ENCODE results near the gene NOSIP.

GRCh38 chr19:49534632-49535385 is 45.5 kb downstream of the NOSIP start:
- no peak for TF ChIP-seq EP300 (IDR thresholded peaks at IDR 0.05; ENCODE audit: low read depth)
- no peak for TF ChIP-seq POLR2AphosphoS5 (IDR thresholded peaks at IDR 0.05)
- TF ChIP-seq CTCF (IDR thresholded peaks at IDR 0.05), result no peak
